Activated naive CD4-positive, alpha-beta T cell treated with anti-CD3 and anti-CD28 coated beads, Interleukin-2, amount 50 U/mL, for 72 hours (primary cell): ENCODE results near the gene HSPA1L. TPM values are rescaled to one million over a fixed set of nuclear protein-coding genes. Genes with fewer than 3 reads are reported as not detected.
"Not testable (repeated sequence)": the region's sequence is repeated elsewhere in the genome, so short reads cannot be mapped to it uniquely, and the experiment has no call there.

ENCODE experiments used
- ATAC-seq, 2 donors: fragments of 150-1000 bp; cut with Tn5 transposase; 2 replicates each; pipeline ENCODE4 v1.10.0; 2021; ENCODE audit warnings: mild to moderate bottlenecking in 2 of 2, moderate library complexity in 2 of 2
- DNase-seq, 2 donors: peaks; one replicate each; pipeline ENCODE4 v3.0.0; 2021 to 2022; ENCODE audit warnings: low spot score in 2 of 2
- H3K27ac Mint-ChIP-seq, 2 donors: one replicate each; pipeline ENCODE4 v1.8.0; 2022; ENCODE audit warnings: mild to moderate bottlenecking in 2 of 2, mixed read lengths in 2 of 2
- H3K36me3 Mint-ChIP-seq, 2 donors: one replicate each; pipeline ENCODE4 v1.8.0; 2022; ENCODE audit warnings: mixed read lengths in 2 of 2
- H3K9me3 Mint-ChIP-seq, 2 donors: one replicate each; pipeline ENCODE4 v1.8.0; 2022; ENCODE audit warnings: mixed read lengths in 2 of 2
- total RNA-seq, 2 donors: library from RNA; stranded (reverse); gene quantifications; one replicate each; pipeline ENCODE4 v1.2.3, GENCODE V29; 2022

Gene HSPA1L
- 1 to 10 TPM; 2.3 to 2.8 TPM for total RNA-seq

GRCh38 chr6:31815025-31815838 is at the start of gene HSPA1L, which contains the start of gene HSPA1A:
HSPA1L (minus strand) TSS chr6:31815283; CDS start chr6:31811972, 3,311 bp downstream.
HSPA1A (plus strand) TSS chr6:31815543; CDS start chr6:31815757, 214 bp downstream.
- Mint-ChIP-seq H3K27ac (peak within 1 kb of the TSS; percentile 88 to 98), H3K9me3 (no peaks in the 10 kb centered on the region), H3K36me3 (peaks cover 7 to 27% of the 10 kb centered on the region in 2 donors)
- ATAC-seq, result peak; percentile 23 to 43
- DNase-seq, result peak; percentile 70 to 80

DNA sequence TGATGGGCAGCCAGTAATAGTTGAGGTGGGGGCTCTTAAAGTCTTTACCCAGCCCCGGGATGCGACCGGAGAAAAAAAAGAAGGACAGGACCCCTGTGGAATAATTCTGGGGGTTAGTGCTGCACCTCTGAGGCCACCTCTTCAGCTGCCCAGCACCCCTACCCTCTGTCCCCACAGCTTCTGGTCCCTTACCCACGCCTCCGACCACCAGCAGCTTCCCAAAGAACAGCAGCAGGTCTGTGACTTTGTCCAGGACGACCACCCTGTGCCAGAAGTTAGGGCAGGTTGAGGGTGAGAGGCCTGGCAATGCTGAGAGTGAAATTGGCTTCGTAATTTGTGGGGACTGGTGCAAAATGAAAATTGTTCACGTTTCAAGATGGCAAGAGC is 49.7 kb upstream of the HSPA1L start:
- ATAC-seq (no peak), DNase-seq (no peak)
- Mint-ChIP-seq H3K36me3 (no peaks in the 10 kb centered on the region), H3K27ac (no peak overlapping the region), H3K9me3 (no peaks in the 10 kb centered on the region)

GRCh38 chr6:31864123-31864562 is 49.1 kb upstream of the HSPA1L start:
- not testable (repeated sequence) for ATAC-seq, H3K36me3 Mint-ChIP-seq, H3K9me3 Mint-ChIP-seq, DNase-seq
- peak overlapping the region; percentile 92 to 99 for H3K27ac Mint-ChIP-seq

GRCh38 chr6:31862344-31863235 is 47.5 kb upstream of the HSPA1L start, which contains the start of gene NEU1:
NEU1 (minus strand) TSS chr6:31862821; CDS start chr6:31862776, 45 bp downstream.
- Mint-ChIP-seq H3K9me3 (no peaks in the 10 kb centered on the region), H3K36me3 (no peaks in the 10 kb centered on the region), H3K27ac (peak within 1 kb of the TSS; percentile 92 to 99)
- DNase-seq (peak; percentile 97 to 100), ATAC-seq (peak; percentile 95 to 98)

GRCh38 chr6:31861919-31862343 is 46.8 kb upstream of the HSPA1L start:
- Mint-ChIP-seq H3K27ac (peak overlapping the region; percentile 92 to 99), H3K36me3 (no peaks in the 10 kb centered on the region), H3K9me3 (no peaks in the 10 kb centered on the region)
- DNase-seq (no peak), ATAC-seq (no peak)

DNA sequence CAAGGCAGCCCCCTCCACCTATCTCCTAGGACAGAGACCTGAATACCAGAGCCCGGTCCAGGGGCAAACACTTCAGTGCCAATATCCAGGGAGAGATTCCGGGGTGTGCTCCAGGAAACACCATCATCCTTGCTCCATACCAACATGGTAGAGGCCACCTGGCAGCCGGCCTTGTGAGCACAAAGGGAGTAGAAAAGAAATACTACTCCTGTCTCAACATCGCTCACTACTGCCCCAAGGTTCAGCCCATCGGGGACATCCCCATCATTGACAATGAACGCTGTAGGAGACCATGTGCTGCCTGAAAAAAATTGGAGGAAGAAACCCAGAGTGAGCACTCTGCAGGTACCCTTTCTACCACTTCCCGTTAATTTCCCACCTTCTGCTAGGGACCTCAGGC is 46.1 kb upstream of the HSPA1L start:
- H3K9me3 Mint-ChIP-seq, result no peaks in the 10 kb centered on the region
- H3K27ac Mint-ChIP-seq, result peak overlapping the region in 1 of 2 donors; percentile 92
- ATAC-seq (no peak), DNase-seq (no peak)
- no peaks in the 10 kb centered on the region for H3K36me3 Mint-ChIP-seq

DNA sequence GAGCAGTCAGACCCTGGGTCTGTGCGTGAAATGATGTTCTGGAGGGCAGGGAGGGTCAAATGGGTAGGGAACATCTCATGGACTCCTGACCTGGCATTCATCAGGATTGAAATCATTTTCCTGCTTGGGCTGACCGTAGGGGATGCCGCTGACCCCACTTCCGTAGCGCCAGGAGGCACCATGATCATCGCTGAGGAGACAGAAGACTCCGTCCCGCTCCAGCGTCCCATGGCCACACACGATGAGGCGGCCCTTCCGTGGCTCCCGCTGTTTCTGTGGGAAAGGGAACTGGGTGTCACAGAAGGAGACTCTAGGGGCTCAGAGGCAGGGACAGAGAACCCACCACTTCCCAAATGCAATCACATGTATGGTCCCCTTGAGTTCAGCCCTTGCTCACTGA is 45.3 kb upstream of the HSPA1L start:
- H3K9me3 Mint-ChIP-seq, result no peaks in the 10 kb centered on the region
- H3K36me3 Mint-ChIP-seq, result no peaks in the 10 kb centered on the region
- peak overlapping the region in 1 of 2 donors; percentile 29 for H3K27ac Mint-ChIP-seq
- DNase-seq, result no peak
- no peak for ATAC-seq

- Mint-ChIP-seq H3K36me3 (no peaks in the 10 kb centered on the region), H3K27ac (peak overlapping the region in 1 of 2 donors; percentile 29), H3K9me3 (no peaks in the 10 kb centered on the region)
- no peak for ATAC-seq
- DNase-seq, result no peak
These were observed 44.8 kb upstream of the HSPA1L start for GRCh38 chr6:31859923-31860322.

DNA sequence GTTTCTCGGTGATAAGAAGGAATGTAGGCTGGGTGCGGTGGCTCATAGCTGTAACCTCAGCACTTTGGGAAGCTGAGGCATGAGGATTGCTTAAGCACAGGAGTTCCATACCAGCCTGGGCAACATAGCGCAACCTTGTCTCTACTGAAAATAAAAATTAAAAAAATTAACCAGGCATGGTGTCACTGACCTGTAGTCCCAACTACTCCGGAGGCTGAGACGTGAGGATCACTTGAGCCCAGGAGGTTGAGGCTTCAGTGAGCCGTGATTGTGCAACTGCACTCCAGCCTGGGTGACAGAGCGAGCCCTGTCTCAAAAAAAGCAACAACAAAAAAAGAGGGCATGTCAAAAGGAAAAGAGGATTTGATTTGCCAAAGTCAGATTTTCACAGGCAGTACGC is 43.6 kb upstream of the HSPA1L start:
- DNase-seq, result no peak
- Mint-ChIP-seq H3K36me3 (no peaks in the 10 kb centered on the region), H3K9me3 (no peaks in the 10 kb centered on the region), H3K27ac (no peak overlapping the region)
- ATAC-seq, result no peak

- ATAC-seq, H3K27ac Mint-ChIP-seq, H3K9me3 Mint-ChIP-seq, H3K36me3 Mint-ChIP-seq, DNase-seq: not testable (repeated sequence)
These were observed 42.7 kb upstream of the HSPA1L start for GRCh38 chr6:31857774-31858173.

DNA sequence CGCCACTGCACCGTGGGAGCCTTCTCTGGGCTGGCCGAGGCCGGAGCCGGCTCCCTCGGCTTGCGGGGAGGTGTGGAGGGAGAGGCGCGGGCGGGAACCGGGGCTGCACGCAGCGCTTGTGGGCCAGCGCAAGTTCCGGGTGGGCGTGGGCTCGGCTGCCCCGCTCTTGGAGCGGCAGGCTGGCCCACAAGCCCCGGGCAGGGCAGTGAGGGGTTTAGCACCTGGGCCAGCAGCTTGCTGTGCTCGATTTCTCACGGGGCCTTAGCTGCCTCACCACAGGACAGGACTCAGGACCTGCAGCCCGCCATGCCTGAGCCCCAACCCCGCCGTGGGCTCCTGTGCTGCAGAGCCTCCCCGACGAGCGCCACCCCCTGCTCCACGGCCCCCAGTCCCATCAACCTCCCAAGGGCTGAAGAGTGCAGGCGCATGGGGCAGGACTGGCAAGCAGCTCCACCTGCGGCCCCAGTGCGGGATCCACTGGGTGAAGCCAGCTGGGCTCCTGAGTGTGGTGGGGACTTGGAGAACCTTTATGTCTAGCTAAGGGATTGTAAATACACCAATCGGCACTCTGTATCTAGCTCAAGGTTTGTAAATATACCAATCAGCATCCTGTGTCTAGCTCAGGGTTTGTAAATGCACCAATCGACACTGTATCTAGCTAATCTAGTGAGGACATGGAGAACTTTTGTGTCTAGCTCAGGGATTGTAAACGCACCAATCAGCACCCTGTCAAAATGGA is 37.1 kb upstream of the HSPA1L start:
- DNase-seq, H3K27ac Mint-ChIP-seq, H3K9me3 Mint-ChIP-seq, H3K36me3 Mint-ChIP-seq: not testable (repeated sequence)
- ATAC-seq, result peak in 1 of 2 donors; percentile 18

GRCh38 chr6:31851485-31851832 is 36.4 kb upstream of the HSPA1L start:
- DNase-seq, result no peak
- no peaks in the 10 kb centered on the region for H3K36me3 Mint-ChIP-seq
- no peak overlapping the region for H3K27ac Mint-ChIP-seq
- no peaks in the 10 kb centered on the region for H3K9me3 Mint-ChIP-seq
- no peak for ATAC-seq

DNA sequence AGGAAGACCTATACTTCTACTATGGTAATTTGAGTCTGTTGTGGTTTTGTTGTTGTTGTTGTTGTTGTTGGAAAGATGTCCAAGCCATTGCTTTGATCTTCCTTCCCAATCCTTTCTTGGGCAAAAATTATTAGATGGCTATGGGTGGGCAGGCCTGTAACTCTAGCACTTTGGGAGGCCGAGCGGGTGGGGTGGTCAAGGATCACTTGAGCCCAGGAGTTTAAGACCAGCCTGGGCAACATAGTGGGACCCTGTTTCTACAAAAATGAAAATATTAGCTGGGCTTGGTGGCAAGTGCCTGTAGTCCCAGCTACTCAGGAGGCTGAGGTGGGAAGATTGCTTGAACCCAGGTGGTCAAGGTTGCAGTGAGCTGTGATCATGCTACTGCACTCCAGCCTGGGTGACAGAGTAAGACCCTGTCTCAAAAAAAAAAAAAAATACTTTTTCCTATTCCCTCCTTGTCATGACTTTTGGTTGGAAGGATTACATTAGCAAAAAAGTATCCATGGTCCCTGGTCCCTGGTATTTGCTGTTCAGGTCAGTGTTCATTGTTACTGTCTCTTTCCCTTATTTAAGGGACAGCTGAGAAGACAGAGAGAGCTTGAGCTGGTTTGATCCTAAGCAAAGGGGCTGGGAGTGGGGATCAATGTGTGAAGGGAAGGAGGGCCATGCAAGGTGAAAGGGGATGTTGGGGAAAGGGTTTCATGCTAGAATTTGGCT is 35.8 kb upstream of the HSPA1L start:
- ATAC-seq, result no peak
- Mint-ChIP-seq H3K27ac (no peak overlapping the region), H3K9me3 (no peaks in the 10 kb centered on the region), H3K36me3 (no peaks in the 10 kb centered on the region)
- no peak for DNase-seq

DNA sequence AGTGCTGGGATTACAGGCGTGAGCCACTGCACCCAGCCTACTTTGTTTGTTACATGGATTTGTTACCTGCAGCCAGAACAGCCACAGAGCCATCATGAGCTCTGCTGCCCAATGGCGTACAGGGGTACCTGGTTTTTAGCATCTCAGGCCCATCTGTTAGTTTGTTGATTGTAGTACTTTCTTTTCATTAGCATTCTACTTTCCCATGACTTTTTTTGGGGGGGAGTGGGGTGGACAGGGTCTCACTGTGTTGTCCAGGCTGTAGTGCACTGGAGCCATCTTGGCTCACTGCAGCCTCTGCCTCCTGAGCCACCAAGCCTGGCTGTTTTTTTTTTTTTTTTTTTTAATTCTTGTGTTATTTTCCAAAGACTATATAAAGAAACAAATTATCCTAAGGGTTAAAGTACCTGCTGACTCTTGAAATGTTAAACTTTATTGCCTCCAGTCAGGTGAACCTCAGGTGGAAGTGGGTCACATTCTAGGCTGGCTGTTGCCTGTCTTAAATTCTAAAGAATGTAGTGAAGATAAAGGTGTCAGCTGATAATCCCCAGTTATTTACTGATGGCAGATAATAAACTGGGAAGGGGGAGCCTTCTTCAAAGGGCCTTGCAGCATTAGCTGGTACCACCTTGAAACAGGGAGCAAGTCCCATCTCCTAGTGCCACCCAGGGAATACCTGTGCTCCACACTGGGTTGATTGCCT is 32.3 kb upstream of the HSPA1L start:
- DNase-seq (no peak), ATAC-seq (no peak)
- H3K9me3 Mint-ChIP-seq, result no peaks in the 10 kb centered on the region
- H3K36me3 Mint-ChIP-seq, result no peaks in the 10 kb centered on the region
- no peak overlapping the region for H3K27ac Mint-ChIP-seq

GRCh38 chr6:31844507-31844906 is 29.4 kb upstream of the HSPA1L start:
- DNase-seq (no peak), ATAC-seq (peak in 1 of 2 donors; percentile 5)
- Mint-ChIP-seq H3K27ac (no peak overlapping the region), H3K36me3 (peaks cover 0 to 12% of the 10 kb centered on the region in 2 donors), H3K9me3 (no peaks in the 10 kb centered on the region)
